T-helper 22 cell (primary cell): ENCODE measurements around the gene SIGLEC11.
"Not testable (repeated sequence)": the region's sequence is repeated elsewhere in the genome, so short reads cannot be mapped to it uniquely, and the experiment has no call there.

Experiments used
- DNase-seq: peaks from one replicate; pipeline ENCODE4 v3.0.0-alpha.2; 2020; ENCODE audit warnings: low read depth

SIGLEC11 gene

DNA sequence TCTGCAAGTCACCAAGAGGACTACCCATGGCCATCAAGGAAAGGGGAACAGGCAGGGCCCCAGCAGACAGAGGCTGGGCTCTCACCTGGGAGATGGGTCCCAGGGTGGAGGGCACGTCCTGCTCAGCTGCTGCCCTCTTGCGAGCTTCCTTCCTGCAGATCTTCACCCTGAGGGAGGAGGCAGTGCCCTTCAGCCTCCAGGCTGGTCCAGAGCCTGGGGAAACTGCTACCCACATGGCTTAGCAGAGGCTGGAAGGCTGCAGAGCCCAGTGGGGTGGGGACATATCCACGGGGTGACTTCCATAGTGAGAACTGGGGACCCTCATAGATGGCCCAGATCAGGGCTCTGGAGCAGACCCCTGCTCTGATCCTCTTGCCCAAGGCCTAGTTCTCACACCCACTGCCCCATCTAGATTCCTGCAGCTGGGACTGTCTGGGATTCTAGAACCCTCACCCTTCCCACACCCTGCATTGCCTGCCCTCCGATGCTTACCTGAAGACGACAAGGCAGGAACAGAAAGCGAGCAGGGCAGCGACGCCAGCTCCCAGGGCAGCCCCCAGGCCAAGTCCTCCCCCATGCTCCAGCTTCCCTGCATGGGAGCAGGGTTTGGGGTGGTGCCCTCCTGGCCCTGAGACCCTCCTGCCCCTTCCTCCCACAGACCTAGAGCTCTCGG is 9.0 kb downstream of the SIGLEC11 start:
- DNase-seq: no peak

DNA sequence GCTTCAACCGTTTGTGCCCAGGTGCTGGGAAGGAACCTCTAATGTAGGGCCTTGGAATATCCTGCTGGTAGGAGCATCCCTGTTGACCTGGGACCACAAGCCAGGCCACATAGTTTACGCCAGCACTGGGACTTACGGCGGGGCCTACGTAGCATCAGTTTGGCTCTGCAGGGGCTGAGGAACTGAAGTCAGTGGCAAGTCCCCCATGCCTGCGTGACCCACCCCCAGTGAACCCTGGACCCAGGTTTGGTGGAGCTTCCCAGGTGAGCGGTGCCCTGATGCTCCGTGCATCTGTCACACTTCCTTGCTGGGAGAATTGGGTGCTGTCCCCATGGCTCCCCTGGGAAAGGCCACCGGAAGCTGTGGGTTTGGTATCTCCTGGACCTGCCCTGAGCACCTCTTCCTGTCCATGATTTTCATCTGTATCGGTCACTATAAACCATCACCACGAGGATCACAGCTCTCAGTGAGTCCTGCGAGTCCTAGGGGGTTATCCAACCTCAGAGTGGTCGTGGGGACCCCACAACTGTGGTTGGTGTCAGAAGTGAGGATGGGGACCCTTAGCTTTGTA is 9.9 kb downstream of the SIGLEC11 start:
- no peak for DNase-seq

DNA sequence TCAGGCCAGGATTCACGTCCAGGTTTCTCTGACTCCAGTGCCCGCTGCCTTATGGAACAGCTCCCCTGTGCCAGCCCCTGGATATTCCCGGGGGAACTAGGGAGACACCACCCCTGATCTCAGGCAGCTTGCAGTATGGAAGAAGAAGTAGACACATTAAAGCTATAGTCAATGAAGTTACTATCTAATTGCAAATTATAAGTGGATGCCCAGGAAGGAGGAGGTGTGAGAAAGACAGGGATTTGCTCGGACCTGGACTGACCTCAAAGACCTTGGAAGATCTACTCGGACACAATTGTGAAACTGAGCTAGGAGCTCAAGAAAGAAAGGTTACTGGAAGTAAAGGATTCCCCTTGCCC is 10.4 kb downstream of the SIGLEC11 start:
- DNase-seq: no peak

DNA sequence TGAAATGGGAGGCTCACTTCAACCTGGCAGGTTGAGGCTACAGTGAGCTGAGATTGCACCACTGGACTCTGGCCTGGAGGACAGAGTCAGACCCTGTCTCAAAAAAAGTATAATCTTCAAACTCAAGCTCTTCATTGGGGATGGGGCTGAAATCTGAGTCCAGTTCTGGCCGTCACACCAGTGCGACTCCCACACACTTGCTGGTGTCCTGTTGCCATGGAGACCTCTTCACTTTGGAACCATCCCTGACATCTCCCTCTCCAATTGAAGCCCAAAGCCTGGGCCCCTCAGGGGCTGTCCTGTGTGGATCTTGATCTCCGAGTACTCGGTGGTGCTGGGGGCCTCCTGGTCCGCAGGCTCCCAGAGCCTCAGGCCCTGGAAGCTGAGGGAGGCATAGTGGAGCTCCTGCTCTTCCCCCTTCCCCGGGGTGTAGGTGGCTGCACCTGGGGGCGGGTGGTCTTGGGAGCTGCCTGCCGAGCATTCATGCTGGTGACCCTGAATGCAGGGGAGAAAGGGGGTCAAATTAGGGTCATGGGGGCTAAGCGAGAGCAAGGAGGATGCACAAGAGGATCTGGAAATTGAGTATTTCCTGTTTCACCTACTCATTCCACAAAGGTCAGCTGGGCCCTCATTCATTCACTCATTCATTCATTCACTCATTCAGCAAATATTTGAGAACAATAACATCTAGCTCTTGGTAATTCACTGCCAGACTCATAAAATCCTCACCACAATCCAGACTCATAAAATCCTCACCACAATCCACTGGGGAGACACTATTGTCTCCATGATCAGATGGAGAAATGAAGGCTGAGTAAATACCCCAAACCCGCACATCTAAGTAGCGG is 11.0 kb downstream of the SIGLEC11 start:
- DNase-seq: no peak

DNA sequence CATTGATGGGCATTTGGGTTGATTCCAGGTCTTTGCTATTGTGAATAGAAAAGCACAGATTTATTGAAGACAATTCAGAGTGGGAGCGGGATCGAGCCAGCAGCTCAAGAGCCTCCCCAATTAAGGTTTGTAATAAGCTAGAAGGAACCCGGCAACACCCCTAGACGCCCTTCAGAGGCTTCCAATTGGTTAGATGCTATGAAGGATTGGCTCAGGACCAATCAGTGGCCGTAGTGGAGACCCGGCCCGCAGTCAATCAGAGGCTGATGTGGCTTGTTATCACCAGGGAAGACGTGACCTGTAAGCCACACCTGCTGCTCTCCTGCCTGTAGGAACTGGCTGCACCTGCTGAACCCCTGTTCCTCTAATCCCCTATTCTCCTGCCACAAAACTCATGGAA is 14.6 kb downstream of the SIGLEC11 start:
- no peak for DNase-seq

DNA sequence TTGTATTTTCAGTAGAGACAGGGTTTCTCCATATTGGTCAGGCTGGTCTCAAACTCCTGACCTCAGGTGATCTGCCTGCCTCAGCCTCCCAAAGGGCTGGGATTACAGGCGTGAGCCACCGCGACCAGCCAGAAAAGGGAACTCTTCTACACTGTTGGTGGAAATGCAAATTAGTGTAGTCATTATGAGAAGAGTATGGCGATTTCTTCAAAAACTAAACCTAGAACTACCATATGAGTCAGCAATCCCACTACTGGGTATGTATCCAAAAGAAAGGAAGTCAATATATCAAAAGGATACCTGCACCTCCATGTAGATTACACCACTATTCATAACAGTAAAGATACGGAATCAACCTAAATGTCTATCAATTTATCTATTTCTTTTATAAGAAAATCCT is 16.4 kb downstream of the SIGLEC11 start:
- DNase-seq: not testable (repeated sequence)

DNA sequence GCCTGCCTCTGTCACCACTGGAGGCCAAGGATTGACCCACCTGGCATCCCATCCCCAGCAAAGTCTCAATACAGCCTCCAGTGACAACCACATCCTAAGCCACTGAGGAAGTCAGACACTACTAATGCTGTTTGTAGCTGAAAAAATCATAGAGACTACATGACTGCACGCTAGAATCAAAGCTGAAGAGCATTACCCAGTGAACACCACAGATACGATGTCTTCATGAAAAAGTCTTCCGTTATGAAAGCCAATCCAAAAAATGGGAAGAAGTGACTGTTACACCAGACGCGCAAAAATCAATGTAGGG is 20.5 kb downstream of the SIGLEC11 start:
- DNase-seq: no peak

DNA sequence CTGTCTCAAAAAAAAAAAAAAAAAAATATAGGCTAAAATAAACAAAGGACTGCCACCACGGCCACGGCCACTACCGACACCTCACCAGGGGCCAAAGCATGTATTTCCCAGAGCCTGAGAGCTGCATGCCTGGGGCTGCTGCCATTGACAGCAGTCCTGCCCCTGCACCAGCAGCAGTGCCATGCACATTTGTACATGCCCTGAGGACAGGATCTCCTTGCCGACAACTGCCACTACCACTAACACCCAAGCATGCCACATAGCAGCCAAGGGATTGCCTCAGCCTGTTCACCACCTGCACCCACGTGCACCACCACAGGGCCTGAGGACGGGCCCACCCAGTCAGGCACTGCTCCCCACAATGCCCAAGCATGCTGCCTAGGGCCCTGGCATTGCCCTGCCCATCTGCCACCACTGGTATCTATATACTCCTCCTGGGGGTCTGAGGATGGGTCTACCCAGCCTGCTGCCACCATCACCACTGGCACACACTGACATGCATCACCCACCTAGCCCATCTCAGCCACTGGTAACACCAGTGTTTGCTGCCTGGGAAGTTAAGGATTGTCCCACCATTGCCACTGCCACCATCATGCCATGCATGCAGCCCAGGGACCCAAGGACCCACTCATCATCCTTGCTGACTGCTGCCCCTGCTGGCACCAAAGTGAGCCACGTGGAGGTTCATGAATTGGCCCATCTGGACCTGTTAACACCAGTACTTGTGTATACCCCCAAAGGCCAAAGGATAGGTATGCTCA is 21.1 kb downstream of the SIGLEC11 start:
- DNase-seq: no peak

DNA sequence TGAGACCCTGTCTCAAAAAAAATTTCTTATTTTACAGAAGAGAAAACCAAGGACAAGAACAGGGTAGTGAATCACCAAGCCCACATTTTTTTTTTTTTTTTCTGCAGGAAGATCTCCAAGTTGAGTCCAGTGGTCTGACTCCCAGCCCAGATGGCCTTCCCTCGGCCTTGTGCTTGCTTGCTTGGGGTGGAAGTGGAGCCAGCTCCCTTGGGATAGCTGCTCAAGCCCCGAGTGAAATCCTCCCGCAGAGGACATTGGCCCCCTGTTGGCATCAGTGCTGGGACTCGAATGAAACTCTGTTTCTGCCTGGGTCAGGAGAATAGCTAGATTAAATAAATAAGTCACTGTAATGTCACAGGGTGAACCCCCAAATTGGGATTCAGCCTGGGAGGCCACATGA is 22.3 kb downstream of the SIGLEC11 start:
- DNase-seq: no peak

DNA sequence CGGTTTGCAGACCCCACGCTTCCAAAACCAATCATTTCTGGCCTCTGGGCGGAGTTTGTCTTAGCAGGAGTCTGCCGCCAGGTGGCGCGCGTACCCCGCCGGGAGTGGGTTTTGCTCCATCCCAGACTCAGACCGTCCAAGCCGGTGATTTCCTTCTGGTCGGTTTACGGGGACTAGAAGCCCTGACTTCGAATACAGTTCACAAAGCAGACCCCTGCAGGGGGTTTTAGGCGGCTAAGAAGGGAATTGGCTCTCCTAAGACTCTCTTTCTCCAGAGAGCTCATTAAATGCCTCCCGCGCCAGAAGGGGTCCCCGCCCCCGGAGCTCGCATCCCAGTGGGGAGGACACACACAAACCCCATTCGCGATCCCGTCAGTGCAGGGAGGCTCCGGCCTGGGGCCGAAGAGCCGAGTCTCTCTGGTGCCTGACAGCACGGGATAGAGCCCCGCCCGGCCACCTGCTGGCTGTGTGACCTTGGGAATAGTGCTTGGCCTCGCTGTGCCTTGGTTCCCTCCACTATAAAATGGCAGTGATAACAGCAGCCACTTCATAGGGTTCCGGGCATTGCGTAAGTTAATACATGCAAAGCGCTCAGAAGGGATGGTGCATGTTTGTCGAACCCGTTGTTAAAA is 23.1 kb downstream of the SIGLEC11 start:
- peak; percentile 34 for DNase-seq

DNA sequence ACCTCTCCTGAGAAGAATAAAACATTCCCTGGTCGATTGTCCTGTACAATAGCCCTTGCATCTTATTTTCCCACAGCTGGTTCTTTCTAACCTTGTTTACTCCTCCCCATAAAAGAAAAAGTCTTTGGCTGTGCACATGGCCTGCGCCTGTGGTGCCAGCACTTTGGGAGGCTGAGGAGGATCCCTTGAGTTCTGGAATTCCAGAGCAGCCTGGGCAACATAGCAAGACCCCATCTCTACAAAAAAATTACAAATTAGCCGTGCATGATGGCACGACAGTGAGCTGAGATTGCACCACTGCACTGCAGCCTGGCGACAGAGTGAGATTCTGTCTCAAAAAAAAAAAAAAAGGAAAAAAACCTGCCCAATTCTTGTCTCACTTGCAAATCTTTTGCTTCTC is 24.4 kb downstream of the SIGLEC11 start:
- DNase-seq: no peak

DNA sequence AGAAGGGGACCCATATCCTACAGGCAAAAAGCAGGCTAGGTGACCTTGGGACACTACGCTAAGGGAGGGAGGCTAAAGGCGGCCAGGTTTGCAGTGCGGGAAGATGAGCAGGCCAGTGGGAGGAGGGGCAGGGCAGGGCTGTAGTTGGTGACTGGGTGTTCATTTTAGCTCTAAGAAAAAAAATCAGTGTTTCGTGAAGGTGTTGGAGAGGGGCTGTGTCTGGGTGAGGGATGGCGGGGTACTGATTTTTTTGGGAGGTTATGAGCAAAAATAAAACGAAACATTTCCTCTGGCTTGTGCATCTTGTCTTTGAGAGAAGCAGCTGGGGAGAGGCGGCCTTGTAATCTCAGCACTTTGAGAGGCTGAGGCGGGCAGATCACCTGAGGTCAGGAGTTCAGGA is 27.3 kb downstream of the SIGLEC11 start:
- DNase-seq: no peak

DNA sequence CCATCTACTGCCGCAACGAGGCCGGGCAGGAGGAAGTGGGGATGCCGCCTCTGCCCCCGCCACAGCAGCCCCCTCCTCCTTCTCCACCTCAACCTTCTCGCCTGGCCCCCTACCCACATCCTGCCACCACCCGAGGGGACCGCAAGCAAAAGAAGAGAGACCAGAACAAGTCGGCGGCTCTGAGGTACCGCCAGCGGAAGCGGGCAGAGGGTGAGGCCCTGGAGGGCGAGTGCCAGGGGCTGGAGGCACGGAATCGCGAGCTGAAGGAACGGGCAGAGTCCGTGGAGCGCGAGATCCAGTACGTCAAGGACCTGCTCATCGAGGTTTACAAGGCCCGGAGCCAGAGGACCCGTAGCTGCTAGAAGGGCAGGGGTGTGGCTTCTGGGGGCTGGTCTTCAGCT is 28.2 kb downstream of the SIGLEC11 start:
- DNase-seq: no peak

DNA sequence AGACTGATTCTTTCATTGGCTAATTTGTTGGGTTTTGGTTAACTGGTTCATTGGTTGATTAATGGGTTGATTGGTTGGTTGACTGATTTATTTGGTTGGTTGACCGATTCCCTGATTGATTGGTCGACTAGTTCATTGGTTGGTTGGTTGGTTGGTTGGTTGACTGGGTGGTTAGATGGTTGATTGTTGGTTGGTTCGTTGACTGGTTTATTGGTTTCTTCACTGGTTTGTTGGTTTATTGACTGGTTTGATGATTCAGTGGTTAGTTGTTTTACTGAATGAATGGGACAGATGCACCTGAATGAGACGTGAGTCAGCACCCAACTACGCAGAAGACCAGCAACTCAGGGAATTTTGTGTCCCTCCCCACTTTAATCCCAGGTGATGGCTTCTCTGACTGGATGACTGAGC is 28.9 kb downstream of the SIGLEC11 start:
- DNase-seq: no peak

DNA sequence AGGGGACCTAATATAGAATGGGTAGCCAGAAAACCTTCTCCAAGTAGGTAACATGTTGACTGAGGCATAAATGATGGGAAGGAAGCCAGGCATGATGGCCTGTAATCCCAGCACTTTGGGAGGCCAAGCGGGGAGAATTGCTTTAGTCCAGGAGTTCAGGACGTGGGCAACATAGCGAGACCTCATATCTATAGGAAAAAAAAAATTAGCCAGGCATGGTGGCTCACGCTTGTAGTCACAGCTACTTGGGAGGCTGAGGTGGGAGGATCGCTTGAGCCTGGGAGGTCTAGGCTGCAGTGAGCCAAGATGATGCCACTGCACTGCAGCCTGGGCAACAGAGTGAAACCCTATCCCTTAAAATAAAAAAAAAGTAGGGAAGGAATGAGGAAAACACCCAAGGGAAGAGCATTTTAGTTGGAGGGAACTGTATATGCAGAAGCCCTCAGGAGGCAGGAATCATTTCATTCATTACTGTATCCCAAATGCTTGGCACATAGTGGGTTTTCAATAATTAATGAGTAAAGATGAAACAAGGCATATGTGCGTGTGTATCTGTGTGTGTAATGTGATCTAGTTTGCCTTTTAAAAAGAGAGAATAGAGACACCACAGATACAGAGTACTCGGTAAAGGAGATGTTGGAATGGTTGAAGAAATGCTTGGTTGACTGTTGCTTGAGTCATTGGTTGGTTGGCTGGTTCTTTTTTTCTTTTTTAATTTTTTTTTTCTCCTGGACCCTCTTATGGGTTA is 29.5 kb downstream of the SIGLEC11 start:
- no peak for DNase-seq

DNA sequence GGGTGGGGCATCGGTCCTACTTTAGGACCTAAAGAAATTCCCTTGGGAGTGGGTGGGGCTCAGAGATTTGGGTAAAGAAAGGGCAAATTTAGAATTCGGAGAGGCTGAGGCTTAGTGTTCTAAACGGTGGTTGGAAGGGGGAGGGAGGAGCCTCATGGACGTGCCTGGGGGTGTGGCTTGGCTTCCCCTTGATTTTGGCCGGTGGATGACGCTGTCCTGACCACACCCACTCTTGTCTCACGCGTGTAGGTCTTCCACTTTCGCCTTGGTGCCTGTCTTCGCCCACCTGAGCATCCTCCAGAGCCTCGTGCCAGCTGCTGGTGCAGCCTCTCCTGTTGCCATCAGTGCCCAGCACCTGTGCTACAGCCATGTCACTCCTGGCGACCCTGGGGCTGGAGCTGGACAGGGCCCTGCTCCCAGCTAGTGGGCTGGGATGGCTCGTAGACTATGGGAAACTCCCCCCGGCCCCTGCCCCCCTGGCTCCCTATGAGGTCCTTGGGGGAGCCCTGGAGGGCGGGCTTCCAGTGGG is 30.4 kb downstream of the SIGLEC11 start:
- no peak for DNase-seq

DNA sequence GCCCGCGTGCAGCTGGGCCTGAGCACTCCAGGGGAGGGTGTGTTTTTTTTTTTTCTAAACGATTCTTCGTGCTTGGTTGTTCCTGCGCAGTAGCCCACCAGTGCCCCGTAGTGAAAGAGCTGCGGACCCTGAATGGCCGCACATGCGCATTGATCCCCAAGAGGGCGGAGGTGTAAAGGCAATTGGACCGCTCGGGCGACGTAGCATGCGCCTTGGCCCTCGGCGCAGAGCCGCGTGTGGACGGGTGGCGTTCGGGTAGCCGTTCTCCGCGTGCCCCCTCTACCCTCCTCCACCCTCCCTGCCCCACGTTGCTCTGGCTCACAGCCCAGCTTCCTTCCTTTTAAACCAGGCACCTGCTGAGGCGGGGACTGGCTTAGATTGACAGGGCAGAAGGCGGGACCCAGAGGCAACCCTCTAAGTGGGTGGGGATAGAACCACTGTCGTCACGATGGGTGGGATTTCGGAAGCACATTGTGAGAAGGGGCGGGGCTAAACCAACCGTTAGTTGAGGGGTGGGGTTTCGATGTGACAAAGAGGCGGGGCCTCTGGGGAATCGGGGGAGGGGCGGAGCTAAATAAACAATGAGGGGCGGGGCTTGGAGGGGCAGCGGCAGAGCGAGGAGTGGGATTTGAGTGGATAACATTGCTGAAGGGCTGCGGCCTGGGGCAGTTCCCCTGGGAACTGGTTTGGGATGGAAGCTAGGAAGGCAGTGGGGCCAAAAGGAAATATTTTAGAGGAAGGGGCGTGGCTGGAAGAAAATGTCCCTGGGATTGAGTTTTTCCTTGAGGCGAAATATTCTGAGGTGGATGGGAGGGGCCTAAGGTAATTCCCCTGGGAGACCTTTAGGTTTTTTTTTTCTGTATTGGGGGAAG is 31.1 kb downstream of the SIGLEC11 start:
- peak; percentile 89 for DNase-seq

DNA sequence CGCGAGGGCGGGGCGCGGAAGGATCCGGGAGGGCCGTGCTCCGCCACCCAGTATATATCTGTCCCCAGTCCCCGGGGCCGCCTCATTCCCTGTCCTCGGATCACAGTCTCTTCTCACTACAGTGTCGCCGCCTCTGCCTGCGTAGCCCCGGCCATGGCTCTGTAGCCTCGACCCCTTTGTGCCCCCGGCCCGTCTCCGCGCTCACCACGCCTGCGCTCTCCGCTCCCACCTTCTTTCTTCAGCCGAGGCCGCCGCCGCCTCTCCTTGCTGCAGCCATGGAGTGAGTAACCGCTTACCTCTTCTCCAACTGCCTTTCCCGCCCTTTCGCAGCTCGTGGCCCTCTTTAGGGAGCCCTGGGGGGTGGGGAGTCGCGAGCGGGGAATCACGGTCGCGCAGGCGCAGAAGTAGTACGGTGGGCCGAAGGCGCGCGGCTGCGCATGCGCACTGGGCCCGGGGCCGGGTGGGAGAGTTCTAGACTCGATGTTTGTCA is 31.8 kb downstream of the SIGLEC11 start, which contains the start of the genes ATF5 and NUP62:
Gene ATF5, plus strand, starts transcription at position 85 of the 490 bp plus-strand sequence. CDS start 1,646 bp downstream, outside the sequence.
Gene NUP62, minus strand, starts transcription at position 384 of the 490 bp plus-strand sequence. CDS start 19,697 bp downstream, outside the sequence.
- peak; percentile 80 for DNase-seq

DNA sequence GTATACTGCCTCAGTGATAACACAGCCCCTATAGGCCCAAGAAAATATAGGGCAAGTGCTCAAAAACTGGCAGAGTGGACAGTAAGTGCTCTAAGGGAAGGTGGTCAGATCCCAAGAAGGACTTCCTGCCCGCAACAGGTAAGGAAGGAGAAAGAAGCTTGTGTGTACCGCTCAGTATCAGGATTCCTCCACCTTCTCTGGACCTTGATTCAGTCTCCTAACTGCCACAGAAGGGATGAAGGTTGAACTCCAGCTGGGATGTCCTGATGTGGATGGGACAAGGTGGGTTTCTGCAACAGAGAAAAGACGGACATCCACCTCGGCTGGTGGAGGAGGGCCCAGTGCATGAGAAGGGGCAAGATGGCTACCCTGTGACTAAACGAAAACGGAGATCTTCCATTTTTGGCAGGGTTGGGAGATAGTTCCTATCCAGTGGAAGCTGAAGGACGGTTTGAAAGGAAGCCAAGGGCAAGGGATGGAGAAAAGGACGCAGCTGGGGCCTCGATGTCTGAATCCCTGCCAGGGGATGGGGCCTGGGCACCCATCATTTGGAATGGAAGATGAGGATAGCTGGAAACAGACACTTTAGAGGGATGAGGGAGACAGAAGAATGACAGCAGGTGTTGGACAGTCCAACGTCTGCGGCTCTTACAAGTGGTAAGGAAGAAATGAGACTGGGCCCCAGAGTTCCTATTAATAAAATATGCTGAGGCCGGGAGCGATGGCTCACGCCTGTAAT is 33.3 kb downstream of the SIGLEC11 start:
- no peak for DNase-seq
